AG10803 (cell line): ENCODE results near the gene CCDC142.

Experiments used
- DNase-seq: peaks from one replicate; pipeline ENCODE4 v3.0.0; 2010; ENCODE audit warnings: low read depth
- H3K4me3 ChIP-seq: 2 replicates; pipeline ENCODE4 v1.5.1; 2011; ENCODE audit warnings: mild to moderate bottlenecking, low read length, control low read depth
- TF ChIP-seq, protein P1 (sequence below): conservative IDR thresholded peaks from 2 replicates; pipeline ENCODE4 v1.5.1; 2011; ENCODE audit warnings: mild to moderate bottlenecking, low read length, control low read depth, inconsistent platforms

CCDC142 gene

DNA sequence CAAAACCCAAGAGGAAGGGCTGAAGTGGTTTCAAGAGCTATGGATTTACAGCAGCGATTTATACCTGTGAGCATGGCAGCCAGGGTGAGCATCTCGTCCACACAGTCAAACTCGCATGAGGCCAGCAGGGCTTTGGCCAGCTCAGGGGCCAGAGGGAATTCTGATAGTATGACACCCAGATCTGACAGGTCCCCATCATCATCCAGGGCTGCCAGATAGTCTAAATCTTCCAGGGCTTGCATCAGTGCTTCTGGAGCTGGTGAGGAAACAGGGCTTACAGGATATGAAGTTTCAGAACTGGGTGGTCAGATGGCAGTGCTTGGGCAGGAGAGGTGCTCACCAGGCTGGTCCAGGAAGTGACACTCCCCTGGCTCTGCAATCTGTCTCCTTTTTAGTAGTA lies 39.7 kb upstream of the CCDC142 start:
- no peak for DNase-seq
- TF ChIP-seq, protein P1, sequence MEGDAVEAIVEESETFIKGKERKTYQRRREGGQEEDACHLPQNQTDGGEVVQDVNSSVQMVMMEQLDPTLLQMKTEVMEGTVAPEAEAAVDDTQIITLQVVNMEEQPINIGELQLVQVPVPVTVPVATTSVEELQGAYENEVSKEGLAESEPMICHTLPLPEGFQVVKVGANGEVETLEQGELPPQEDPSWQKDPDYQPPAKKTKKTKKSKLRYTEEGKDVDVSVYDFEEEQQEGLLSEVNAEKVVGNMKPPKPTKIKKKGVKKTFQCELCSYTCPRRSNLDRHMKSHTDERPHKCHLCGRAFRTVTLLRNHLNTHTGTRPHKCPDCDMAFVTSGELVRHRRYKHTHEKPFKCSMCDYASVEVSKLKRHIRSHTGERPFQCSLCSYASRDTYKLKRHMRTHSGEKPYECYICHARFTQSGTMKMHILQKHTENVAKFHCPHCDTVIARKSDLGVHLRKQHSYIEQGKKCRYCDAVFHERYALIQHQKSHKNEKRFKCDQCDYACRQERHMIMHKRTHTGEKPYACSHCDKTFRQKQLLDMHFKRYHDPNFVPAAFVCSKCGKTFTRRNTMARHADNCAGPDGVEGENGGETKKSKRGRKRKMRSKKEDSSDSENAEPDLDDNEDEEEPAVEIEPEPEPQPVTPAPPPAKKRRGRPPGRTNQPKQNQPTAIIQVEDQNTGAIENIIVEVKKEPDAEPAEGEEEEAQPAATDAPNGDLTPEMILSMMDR, result no peak
- no peak overlapping the region for H3K4me3 ChIP-seq

DNA sequence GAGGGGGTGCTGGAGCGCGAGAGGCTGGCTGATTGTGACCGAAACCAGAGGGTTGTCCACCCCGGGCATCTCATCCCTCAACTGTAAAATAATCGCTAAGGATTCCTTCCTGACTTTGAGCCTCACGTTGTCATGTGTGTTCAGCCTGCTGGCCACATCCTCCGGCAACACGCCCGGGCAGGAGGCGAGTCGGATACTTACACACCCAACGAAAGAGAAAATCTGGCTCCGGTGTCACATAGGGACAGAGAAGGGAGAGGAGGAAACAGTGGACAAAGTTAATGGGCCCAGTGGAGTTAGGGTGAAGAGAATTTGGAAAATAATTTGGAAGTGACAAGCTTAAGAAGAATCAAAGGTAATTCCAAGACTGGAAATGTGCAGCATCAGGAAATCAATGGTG lies 33.9 kb upstream of the CCDC142 start:
- TF ChIP-seq, protein P1, result no peak
- DNase-seq, result no peak
- no peak overlapping the region for H3K4me3 ChIP-seq

DNA sequence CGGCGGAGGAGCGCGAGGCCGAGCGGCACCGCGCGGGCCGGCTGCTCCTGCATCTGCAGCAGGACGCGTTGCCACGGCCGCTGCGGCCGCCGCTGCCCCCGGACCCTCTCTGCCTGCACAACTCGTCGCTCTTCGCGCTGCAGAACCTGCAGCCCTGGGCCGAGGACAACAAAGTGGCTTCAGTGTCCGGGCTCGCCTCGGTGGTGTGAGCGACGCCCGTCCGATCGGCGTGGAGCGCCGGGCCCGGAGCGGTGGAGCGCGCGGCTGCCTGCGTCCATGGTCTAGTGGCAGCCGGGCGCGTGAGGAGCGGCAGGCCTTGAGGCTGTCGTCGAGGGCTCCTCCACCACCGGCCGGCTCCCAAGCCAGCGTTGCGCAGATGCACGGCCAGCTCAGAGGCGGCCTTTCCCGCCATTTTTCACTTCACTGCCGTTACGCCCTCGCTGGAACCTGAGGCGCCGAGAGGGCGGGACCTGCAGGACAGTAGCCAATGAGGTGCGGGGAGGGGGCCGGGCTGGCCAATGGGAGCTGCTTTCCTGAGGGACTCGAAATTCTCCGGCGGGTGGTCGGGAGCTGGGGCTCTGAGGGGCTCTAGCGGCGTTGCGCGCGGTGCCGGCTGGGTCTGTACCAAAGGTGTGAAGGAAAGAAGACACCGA lies 33.3 kb upstream of the CCDC142 start:
- peak; percentile 37 for DNase-seq
- no peak overlapping the region for H3K4me3 ChIP-seq
- TF ChIP-seq, protein P1, result no peak

DNA sequence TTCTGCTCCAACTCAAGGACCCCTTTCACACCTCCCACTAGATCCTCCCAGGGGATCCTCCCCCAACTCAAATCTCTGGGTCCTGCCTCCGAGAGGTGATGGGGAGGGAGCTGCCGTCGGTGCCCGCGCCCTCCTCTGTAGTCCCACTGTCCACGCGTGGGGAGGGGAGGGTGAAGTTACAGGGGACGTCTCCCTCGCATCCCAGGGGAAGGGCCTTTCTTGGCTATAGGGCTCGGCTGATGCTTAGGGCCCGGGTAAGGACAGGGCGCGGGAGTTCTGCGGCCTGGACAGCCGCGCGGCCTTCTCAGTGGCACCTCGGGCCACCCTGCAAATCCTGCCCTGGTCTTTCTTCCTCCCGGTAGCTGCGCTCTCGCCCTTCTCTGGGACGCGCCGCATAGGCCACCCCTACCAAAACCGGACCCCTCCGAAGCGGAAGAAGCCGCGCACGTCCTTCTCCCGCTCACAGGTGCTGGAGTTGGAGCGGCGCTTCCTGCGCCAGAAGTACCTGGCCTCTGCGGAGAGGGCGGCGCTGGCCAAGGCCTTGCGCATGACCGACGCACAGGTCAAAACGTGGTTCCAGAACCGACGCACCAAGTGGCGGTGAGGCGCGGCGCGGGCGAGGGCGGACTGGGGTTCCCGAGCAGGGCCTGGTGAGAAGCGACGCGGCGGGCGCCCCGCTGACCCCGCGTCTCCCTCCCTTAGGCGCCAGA lies 32.6 kb upstream of the CCDC142 start:
- TF ChIP-seq, protein P1, result no peak
- no peak overlapping the region for H3K4me3 ChIP-seq
- no peak for DNase-seq

DNA sequence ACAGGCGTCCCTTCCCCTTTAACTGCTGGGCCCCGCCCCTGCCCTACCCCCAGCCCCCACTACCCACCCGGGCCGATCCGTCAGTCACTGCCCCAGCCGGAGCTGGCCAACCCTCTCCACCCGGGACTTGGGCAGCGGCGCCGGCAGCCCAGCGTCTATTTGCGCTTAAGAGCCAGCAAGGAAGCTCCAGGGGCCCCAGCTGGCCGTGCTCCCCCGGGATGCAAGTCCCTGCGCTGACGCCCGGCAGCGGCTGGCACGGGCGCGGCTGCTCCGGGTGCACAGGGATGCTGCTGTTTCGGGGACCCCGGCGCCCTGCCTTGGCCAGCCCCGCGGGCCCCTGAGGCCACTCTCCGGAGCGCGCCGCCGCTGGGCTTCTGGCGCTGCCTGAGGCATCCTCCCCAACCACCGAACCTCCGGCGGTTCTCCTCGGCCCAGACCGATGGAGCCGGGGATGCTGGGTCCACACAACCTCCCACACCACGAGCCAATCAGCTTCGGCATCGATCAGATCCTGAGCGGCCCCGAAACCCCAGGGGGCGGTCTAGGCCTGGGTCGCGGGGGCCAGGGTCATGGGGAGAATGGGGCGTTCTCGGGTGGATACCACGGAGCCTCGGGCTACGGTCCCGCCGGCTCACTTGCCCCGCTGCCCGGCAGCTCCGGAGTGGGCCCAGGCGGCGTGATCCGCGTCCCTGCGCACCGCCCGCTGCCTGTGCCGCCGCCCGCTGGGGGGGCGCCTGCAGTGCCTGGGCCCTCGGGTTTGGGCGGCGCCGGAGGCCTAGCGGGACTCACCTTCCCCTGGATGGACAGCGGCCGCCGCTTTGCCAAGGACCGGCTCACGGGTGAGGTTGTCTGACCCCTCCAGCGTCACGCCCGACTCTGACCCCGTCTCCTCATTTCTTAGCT lies 31.8 kb upstream of the CCDC142 start, which contains the start of gene TLX2:
Gene TLX2 (plus strand): TSS at position 83 of the 903 bp plus-strand sequence. CDS start 357 bp downstream, at position 440.
- TF ChIP-seq, protein P1, result no peak
- DNase-seq, result no peak
- no peak within 1 kb of the TSS for H3K4me3 ChIP-seq

DNA sequence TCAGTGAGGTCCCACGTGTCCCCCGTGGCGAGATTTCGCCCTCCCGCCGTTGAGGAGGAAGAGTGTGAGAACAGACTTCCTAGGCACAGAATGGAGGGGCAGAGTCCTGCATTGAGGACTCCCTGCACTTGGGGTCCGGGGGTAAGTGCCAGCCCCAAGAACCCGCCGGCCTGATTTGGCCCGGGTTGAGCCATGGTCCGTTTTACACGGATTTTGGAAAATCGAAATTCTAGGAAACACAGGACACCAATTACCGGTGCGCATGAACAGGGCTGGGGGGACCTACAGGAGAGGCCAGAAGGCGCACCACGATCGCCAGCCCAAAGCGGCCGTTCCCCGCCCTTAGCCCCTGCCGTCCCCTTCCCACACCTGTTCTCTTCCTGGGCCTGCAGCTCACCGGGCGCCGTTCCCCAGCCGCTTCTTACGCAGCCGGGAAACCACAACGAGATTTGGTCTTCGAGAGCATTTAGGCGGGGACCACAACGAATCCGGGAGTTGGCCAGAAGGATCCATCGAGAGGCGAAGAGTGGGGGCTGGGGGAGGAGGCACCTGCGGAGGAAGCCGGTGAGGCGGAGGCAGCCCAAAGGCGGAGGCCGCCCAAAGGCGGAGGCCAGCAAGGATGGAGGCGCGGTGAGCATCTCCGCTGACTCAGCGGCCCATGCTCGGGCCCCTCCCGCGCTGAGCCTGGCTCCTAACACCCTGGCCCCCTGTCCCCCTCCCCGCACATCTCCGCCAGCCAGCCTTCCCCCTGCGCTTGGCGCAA lies 31.0 kb upstream of the CCDC142 start:
- TF ChIP-seq, protein P1, result no peak
- no peak overlapping the region for H3K4me3 ChIP-seq
- DNase-seq, result no peak
